Smooth muscle cell (in vitro differentiated cells): ENCODE data around the gene CDH4. TPM values are rescaled to one million over a fixed set of nuclear protein-coding genes. Genes with fewer than 3 reads are reported as not detected.

ENCODE experiments used
- DNase-seq: peaks from one replicate; lab custom pipeline; 2025; ENCODE audit not compliant: unreplicated experiment; lab: John Stamatoyannopoulos, UW
- H2AFZ ChIP-seq: fragments of 200-600 bp; sonication (generic); 2 replicates; pipeline ENCODE4 v1.6.0; 2016; ENCODE audit warnings: antibody characterized with exemption, low read depth, mild to moderate bottlenecking
- H3F3A ChIP-seq: fragments of 200-600 bp; sonication (generic); 2 replicates; pipeline ENCODE4 v1.6.0; 2017; ENCODE audit warnings: antibody characterized with exemption, low read depth
- H3K27ac ChIP-seq: fragments of 200-600 bp; sonication (generic); 2 replicates; pipeline ENCODE4 v1.5.1; 2016; ENCODE audit warnings: low read depth, mild to moderate bottlenecking
- H3K27me3 ChIP-seq: fragments of 200-600 bp; sonication (generic); 2 replicates; pipeline ENCODE4 v1.6.1; 2016; ENCODE audit warnings: low read depth, mild to moderate bottlenecking
- H3K36me3 ChIP-seq: fragments of 200-600 bp; sonication (generic); 2 replicates; pipeline ENCODE4 v1.5.1; 2016; ENCODE audit warnings: low read depth
- H3K4me1 ChIP-seq: fragments of 200-600 bp; sonication (generic); 2 replicates; pipeline ENCODE4 v1.5.1; 2016; ENCODE audit warnings: low read depth
- H3K4me2 ChIP-seq: fragments of 200-600 bp; sonication (generic); 2 replicates; pipeline ENCODE4 v1.6.0; 2016; ENCODE audit warnings: mild to moderate bottlenecking
- H3K4me3 ChIP-seq: fragments of 200-600 bp; sonication (generic); 2 replicates; pipeline ENCODE4 v1.5.1; 2016; ENCODE audit warnings: mild to moderate bottlenecking
- H3K79me2 ChIP-seq: fragments of 200-600 bp; sonication (generic); 2 replicates; pipeline ENCODE4 v1.6.0; 2016; ENCODE audit warnings: low read depth, mild to moderate bottlenecking
- H3K9ac ChIP-seq: fragments of 200-600 bp; sonication (generic); 2 replicates; pipeline ENCODE4 v1.6.0; 2016; ENCODE audit warnings: low read depth
- H3K9me3 ChIP-seq: fragments of 200-600 bp; sonication (generic); replicated peaks from 2 replicates; pipeline ENCODE4 v1.5.1; 2016; ENCODE audit warnings: low read depth
- H4K20me1 ChIP-seq: fragments of 200-600 bp; sonication (generic); 2 replicates; pipeline ENCODE4 v1.6.0; 2016; ENCODE audit warnings: low read depth
- WGBS: methylation state at CpG from one replicate; pipeline ENCODE4 v1.1.7; 2016; ENCODE audit warnings: low lambda C conversion rate; 5-methylcytosine and 5-hydroxymethylcytosine counted together
- polyA plus RNA-seq: library from polyadenylated mRNA; unstranded; fragments of >200 nt; fragmentation: Nextera tagmentation; extraction: Ambion mirVana; gene quantifications from 2 replicates; pipeline ENCODE4 v1.2.1, GENCODE V29; 2016
- total RNA-seq: library from RNA; depleted of rRNA; stranded (reverse); fragments of >200 nt; gene quantifications from 2 replicates; pipeline ENCODE4 v1.2.3, GENCODE V29; 2014
- TF ChIP-seq, protein P1 (sequence below): fragments of 200-600 bp; sonication (generic); IDR thresholded peaks from 2 replicates; pipeline ENCODE4 v1.5.1; 2017; ENCODE audit warnings: borderline replicate concordance, mild to moderate bottlenecking, antibody characterized with exemption; ENCODE audit not compliant: insufficient read depth, poor library complexity, severe bottlenecking

The CDH4 gene
- total and polyA plus RNA-seq, 2 experiments from 2014 or later: 0.03 to 0.04 TPM

DNA sequence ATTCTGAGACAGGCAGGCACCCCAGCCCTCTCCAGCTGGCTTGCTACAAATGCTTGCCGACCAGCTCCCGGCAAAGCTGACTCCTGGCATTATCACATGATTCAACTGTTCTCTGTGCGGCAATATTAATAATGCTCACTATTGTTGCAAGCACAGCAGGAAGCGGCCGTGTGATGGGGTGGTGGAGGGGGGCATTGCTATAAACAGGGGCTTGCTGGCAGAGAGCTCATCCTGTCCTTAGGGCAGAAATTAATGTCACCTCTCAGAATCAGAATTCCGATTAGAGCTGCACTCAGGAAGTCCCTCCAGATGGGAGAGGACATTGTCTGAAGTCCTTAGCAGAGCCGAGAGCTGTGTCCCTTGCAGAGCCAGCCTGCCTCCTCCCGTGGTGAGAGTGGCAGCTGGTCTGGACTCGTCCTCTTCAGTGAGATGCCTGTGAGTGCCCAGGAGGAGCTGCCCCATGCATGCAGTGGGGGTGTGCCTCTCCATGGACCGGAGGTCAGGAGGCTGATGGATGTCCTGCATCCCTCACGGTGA is 162.5 kb downstream of the CDH4 start:
- Histone ChIP-seq H3K4me3 (no peak overlapping the region), H3K9me3 (no peaks in the 10 kb centered on the region), H3K27me3 (no peaks in the 10 kb centered on the region), H3K36me3 (no peaks in the 10 kb centered on the region), H2AFZ (no peak overlapping the region), H3F3A (no peaks in the 10 kb centered on the region), H3K9ac (no peak overlapping the region), H3K79me2 (no peaks in the 10 kb centered on the region), H3K4me2 (no peak overlapping the region), H3K27ac (no peak overlapping the region), H3K4me1 (no peaks in the 10 kb centered on the region), H4K20me1 (no peaks in the 10 kb centered on the region)
- 89% methylated on average over 11 of the region's 11 CpGs for WGBS
- TF ChIP-seq, protein P1, sequence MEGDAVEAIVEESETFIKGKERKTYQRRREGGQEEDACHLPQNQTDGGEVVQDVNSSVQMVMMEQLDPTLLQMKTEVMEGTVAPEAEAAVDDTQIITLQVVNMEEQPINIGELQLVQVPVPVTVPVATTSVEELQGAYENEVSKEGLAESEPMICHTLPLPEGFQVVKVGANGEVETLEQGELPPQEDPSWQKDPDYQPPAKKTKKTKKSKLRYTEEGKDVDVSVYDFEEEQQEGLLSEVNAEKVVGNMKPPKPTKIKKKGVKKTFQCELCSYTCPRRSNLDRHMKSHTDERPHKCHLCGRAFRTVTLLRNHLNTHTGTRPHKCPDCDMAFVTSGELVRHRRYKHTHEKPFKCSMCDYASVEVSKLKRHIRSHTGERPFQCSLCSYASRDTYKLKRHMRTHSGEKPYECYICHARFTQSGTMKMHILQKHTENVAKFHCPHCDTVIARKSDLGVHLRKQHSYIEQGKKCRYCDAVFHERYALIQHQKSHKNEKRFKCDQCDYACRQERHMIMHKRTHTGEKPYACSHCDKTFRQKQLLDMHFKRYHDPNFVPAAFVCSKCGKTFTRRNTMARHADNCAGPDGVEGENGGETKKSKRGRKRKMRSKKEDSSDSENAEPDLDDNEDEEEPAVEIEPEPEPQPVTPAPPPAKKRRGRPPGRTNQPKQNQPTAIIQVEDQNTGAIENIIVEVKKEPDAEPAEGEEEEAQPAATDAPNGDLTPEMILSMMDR: no peak
- no peak for DNase-seq

DNA sequence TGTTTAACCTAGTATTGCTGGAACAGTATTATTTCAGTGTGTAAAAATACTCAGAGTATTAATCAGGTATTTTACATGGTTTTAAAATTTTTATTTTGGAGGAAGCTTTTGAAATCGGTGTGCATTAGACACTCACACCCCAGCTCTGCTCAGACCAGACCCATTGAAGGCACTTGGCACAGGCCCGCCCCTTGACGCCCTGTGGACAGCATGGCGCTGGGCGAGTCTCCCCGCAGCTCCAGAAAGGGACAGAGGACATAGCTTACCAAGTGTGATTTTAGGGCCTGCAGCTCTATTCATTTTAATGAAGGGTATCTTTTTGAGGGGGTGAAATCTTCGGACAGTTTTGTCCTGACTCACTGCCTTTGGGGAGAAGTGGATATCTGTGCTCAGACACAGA is 164.5 kb downstream of the CDH4 start:
- no peak overlapping the region for H3K9ac ChIP-seq
- 97% methylated on average over 7 of the region's 7 CpGs for WGBS
- no peaks in the 10 kb centered on the region for H3F3A ChIP-seq
- no peaks in the 10 kb centered on the region for H3K36me3 ChIP-seq
- no peaks in the 10 kb centered on the region for H3K79me2 ChIP-seq
- no peak overlapping the region for H3K4me2 ChIP-seq
- H3K4me3 ChIP-seq: no peak overlapping the region
- H3K27me3 ChIP-seq: no peaks in the 10 kb centered on the region
- H3K9me3 ChIP-seq: no peaks in the 10 kb centered on the region
- no peak for DNase-seq
- H3K4me1 ChIP-seq: no peaks in the 10 kb centered on the region
- no peak overlapping the region for H2AFZ ChIP-seq
- H4K20me1 ChIP-seq: no peaks in the 10 kb centered on the region
- TF ChIP-seq, protein P1: no peak
- H3K27ac ChIP-seq: no peak overlapping the region

DNA sequence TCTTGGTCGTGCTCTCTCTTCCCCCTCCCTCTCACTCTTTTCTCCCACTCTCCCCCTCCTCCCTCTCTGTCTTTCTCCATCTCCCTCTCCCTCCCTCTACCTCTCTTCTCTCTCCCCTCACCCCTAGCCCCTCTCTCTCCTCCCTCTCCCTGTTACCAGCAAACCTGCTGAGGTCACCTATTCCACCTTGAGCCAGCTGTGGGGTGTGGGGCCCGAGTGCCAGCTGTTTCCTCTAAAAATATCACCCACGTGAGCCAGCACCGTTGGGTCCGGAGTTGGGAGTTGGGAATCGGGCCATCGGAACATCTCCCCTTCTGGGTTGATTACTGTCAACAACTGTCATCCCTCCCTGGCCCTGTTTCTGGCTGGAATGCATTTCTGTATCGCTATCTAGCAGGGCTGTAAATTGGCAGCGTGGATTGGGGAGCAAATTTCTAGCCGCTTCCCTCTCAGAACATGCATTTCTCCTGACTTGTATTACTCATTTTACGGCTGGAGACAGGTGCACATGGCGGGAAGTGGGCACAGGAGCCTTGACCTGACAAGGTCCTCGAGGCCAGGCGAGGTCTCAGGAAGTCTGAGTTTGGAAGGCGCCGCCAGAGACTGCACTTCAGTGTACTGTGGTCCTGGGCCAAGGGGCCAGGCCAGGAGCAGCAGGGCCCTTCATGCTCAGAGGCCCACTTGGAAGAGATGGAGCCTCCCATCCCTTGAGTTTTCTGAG is 165.3 kb downstream of the CDH4 start:
- no peaks in the 10 kb centered on the region for H3K27me3 ChIP-seq
- no peaks in the 10 kb centered on the region for H3K4me1 ChIP-seq
- 90% methylated on average over 15 of the region's 16 CpGs for WGBS
- no peaks in the 10 kb centered on the region for H3K9me3 ChIP-seq
- H2AFZ ChIP-seq: no peak overlapping the region
- H3K9ac ChIP-seq: no peak overlapping the region
- H3F3A ChIP-seq: no peaks in the 10 kb centered on the region
- H3K4me3 ChIP-seq: no peak overlapping the region
- H3K79me2 ChIP-seq: no peaks in the 10 kb centered on the region
- no peak overlapping the region for H3K27ac ChIP-seq
- no peaks in the 10 kb centered on the region for H4K20me1 ChIP-seq
- no peak overlapping the region for H3K4me2 ChIP-seq
- TF ChIP-seq, protein P1: no peak
- no peak for DNase-seq
- H3K36me3 ChIP-seq: no peaks in the 10 kb centered on the region

DNA sequence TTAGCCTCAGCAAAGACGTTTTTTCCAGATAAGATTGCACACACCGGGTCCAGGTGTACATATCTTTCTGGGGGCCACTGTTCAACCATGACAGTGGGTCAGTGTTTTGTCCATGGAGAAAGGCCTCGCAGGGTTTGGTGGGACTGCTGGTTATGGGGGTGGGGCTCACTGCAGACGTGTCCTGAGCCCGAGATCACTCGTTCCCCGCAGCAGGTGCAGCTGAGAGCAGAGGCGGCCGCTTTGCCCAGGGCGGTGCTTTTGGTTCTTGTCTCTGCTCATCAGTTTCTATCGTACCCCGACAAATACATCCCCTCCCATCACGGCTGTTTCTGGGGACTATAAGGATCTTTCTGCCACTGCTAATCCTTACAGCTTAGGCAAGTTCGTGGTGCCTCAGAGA is 166.9 kb downstream of the CDH4 start:
- WGBS: 90% methylated on average over 14 of the region's 14 CpGs
- H3K27ac ChIP-seq: no peak overlapping the region
- H3K36me3 ChIP-seq: no peaks in the 10 kb centered on the region
- H3K9ac ChIP-seq: no peak overlapping the region
- H3K79me2 ChIP-seq: no peaks in the 10 kb centered on the region
- H2AFZ ChIP-seq: no peak overlapping the region
- H3K4me2 ChIP-seq: no peak overlapping the region
- no peaks in the 10 kb centered on the region for H3K4me1 ChIP-seq
- DNase-seq: no peak
- H4K20me1 ChIP-seq: no peaks in the 10 kb centered on the region
- TF ChIP-seq, protein P1: no peak
- H3K4me3 ChIP-seq: no peak overlapping the region
- H3K9me3 ChIP-seq: no peaks in the 10 kb centered on the region
- H3K27me3 ChIP-seq: no peaks in the 10 kb centered on the region
- no peaks in the 10 kb centered on the region for H3F3A ChIP-seq
